Neural progenitor cell (in vitro differentiated cells): ENCODE data around the gene NFIA. TPM values are rescaled to one million over a fixed set of nuclear protein-coding genes. Genes with fewer than 3 reads are reported as not detected.

Experiments
- DNase-seq: peaks from one replicate; pipeline ENCODE4 v3.0.0-alpha.2; 2016; ENCODE audit warnings: low spot score
- H2AFZ ChIP-seq: fragments of 200-600 bp; sonication (generic); replicated peaks from 2 replicates; pipeline ENCODE4 v1.6.1; 2016; ENCODE audit warnings: antibody characterized with exemption
- H3F3A ChIP-seq: fragments of 200-600 bp; sonication (generic); 2 replicates; pipeline ENCODE4 v1.6.1; 2016; ENCODE audit warnings: antibody characterized with exemption, low read depth
- H3K27ac ChIP-seq: fragments of 200-600 bp; sonication (generic); 2 replicates; pipeline ENCODE4 v1.5.1; 2016; ENCODE audit warnings: mild to moderate bottlenecking
- H3K27me3 ChIP-seq: fragments of 200-600 bp; sonication (generic); 2 replicates; pipeline ENCODE4 v1.6.1; 2016; ENCODE audit warnings: mild to moderate bottlenecking, moderate library complexity
- H3K36me3 ChIP-seq: fragments of 200-600 bp; sonication (generic); 2 replicates; pipeline ENCODE4 v1.5.1; 2016
- H3K4me1 ChIP-seq: fragments of 200-600 bp; sonication (generic); 2 replicates; pipeline ENCODE4 v1.6.1; 2016; ENCODE audit warnings: mixed run types
- H3K4me2 ChIP-seq: fragments of 200-600 bp; sonication (generic); 2 replicates; pipeline ENCODE4 v1.6.1; 2016
- H3K4me3 ChIP-seq: fragments of 200-600 bp; sonication (generic); 2 replicates; pipeline ENCODE4 v1.5.1; 2016
- H3K79me2 ChIP-seq: fragments of 200-600 bp; sonication (generic); 2 replicates; pipeline ENCODE4 v1.6.1; 2016; ENCODE audit warnings: low read depth
- H3K9ac ChIP-seq: fragments of 200-600 bp; sonication (generic); 2 replicates; pipeline ENCODE4 v1.6.1; 2016
- H3K9me3 ChIP-seq: fragments of 200-600 bp; sonication (generic); 2 replicates; pipeline ENCODE4 v1.5.1; 2016; ENCODE audit warnings: low read depth
- H4K20me1 ChIP-seq: fragments of 200-600 bp; sonication (generic); 2 replicates; pipeline ENCODE4 v1.6.1; 2016; ENCODE audit warnings: low read depth
- H3K27ac Mint-ChIP-seq: 3 replicates; pipeline ENCODE4 v1.8.0; 2021; ENCODE audit warnings: mixed read lengths
- H3K27me3 Mint-ChIP-seq: 2 replicates; pipeline ENCODE4 v1.8.0; 2022; ENCODE audit warnings: low read depth, mild to moderate bottlenecking, inconsistent platforms, moderate library complexity, mixed read lengths; ENCODE audit not compliant: insufficient read depth
- H3K36me3 Mint-ChIP-seq: 3 replicates; pipeline ENCODE4 v1.8.0; 2021; ENCODE audit warnings: mixed read lengths
- H3K4me1 Mint-ChIP-seq: 3 replicates; pipeline ENCODE4 v1.8.0; 2021; ENCODE audit warnings: mixed read lengths
- H3K4me3 Mint-ChIP-seq: 3 replicates; pipeline ENCODE4 v1.8.0; 2021; ENCODE audit warnings: mild to moderate bottlenecking, moderate library complexity, mixed read lengths
- H3K9me3 Mint-ChIP-seq: 3 replicates; pipeline ENCODE4 v1.8.0; 2020; ENCODE audit warnings: mixed read lengths
- EZH2 ChIP-seq: fragments of 200-600 bp; sonication (generic); IDR thresholded peaks from 2 replicates; pipeline ENCODE4 v1.6.1; 2017; ENCODE audit warnings: antibody characterized with exemption, mild to moderate bottlenecking, moderate library complexity
- EZH2phosphoT487 ChIP-seq: fragments of 200-600 bp; sonication (generic); IDR thresholded peaks from 2 replicates; pipeline ENCODE4 v1.6.1; 2017; ENCODE audit warnings: antibody characterized with exemption
- total RNA-seq: library from RNA; depleted of rRNA; stranded (reverse); fragments of >200 nt; gene quantifications from 2 replicates; pipeline ENCODE4 v1.2.3, GENCODE V29; 2015; ENCODE audit warnings: low replicate concordance
- TF ChIP-seq, protein P1 (sequence below): fragments of 200-600 bp; sonication (generic); IDR thresholded peaks from 2 replicates; pipeline ENCODE4 v1.5.1; 2017; ENCODE audit warnings: antibody characterized with exemption, mild to moderate bottlenecking

The NFIA gene
- total RNA-seq, 1 donor from 2014 or later: 5.3 TPM

DNA sequence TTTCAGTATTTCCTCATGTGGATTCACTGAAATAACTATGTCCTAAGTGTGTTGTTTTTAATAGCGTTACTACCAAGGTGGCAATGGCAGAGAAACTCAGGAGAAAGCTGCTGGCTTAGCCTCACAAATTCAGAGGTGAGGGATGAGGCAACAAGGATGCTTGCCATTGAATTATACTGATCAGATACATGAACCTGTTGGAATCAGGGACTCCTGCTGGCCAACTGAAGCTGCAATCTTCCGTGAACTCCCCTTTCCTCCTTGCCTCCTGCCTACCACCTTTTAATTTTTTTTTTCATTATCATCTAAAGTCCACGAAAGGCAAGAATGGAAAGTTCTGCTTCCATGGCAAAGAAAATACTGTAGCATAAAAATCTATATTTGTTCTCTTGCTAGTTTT, 254.7 kb downstream of the NFIA start:
- Histone ChIP-seq H3K79me2 (no peaks in the 10 kb centered on the region), H3K9me3 (no peaks in the 10 kb centered on the region), H3K27ac (no peak overlapping the region), H3K4me3 (no peak overlapping the region), H4K20me1 (no peaks in the 10 kb centered on the region), H3K27me3 (no peaks in the 10 kb centered on the region), H2AFZ (peak overlapping the region; percentile 84), H3K4me1 (peaks cover 10% of the 10 kb centered on the region), H3F3A (no peaks in the 10 kb centered on the region), H3K9ac (no peak overlapping the region), H3K36me3 (no peaks in the 10 kb centered on the region), H3K4me2 (no peak overlapping the region)
- Mint-ChIP-seq H3K36me3 (peaks cover 7% of the 10 kb centered on the region), H3K4me3 (no peak overlapping the region), H3K27ac (no peak overlapping the region), H3K27me3 (no peaks in the 10 kb centered on the region), H3K4me1 (peaks cover 47% of the 10 kb centered on the region), H3K9me3 (no peaks in the 10 kb centered on the region)
- DNase-seq: no peak
- no peak for TF ChIP-seq EZH2phosphoT487
- TF ChIP-seq, protein P1, sequence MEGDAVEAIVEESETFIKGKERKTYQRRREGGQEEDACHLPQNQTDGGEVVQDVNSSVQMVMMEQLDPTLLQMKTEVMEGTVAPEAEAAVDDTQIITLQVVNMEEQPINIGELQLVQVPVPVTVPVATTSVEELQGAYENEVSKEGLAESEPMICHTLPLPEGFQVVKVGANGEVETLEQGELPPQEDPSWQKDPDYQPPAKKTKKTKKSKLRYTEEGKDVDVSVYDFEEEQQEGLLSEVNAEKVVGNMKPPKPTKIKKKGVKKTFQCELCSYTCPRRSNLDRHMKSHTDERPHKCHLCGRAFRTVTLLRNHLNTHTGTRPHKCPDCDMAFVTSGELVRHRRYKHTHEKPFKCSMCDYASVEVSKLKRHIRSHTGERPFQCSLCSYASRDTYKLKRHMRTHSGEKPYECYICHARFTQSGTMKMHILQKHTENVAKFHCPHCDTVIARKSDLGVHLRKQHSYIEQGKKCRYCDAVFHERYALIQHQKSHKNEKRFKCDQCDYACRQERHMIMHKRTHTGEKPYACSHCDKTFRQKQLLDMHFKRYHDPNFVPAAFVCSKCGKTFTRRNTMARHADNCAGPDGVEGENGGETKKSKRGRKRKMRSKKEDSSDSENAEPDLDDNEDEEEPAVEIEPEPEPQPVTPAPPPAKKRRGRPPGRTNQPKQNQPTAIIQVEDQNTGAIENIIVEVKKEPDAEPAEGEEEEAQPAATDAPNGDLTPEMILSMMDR: peak; percentile 12
- no peak for TF ChIP-seq EZH2

DNA sequence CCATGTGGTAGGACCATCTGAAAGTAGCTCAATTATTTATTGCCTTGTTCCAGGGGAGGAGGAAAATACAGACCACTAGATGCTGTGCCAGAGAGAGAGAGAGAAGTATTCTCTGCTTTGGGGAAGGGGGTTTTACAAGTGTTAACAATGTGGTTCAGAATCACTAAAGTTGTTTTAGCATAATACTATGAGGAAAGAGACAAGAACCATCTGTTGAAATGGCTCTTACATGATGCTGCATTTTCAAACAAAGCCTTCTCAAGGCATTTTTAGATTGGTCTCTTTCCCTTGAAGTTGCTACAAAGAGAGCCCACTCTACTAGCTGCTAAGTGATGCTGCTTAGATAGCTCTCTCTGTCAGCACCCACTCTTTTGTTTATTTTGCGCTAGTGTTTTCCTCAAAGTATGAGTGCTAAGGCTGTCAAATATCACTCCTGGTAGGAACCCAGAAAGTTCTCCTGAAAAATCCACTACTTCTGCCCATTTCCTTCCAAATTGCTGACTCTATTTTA, 255.1 kb downstream of the NFIA start:
- Histone ChIP-seq H2AFZ (peak overlapping the region; percentile 84), H3K79me2 (no peaks in the 10 kb centered on the region), H3K4me3 (no peak overlapping the region), H3F3A (no peaks in the 10 kb centered on the region), H3K9ac (no peak overlapping the region), H3K4me2 (peak overlapping the region; percentile 55), H3K27ac (no peak overlapping the region), H4K20me1 (no peaks in the 10 kb centered on the region), H3K36me3 (no peaks in the 10 kb centered on the region), H3K4me1 (peaks cover 10% of the 10 kb centered on the region), H3K9me3 (no peaks in the 10 kb centered on the region), H3K27me3 (no peaks in the 10 kb centered on the region)
- H3K4me3 Mint-ChIP-seq: no peak overlapping the region
- no peaks in the 10 kb centered on the region for H3K27me3 Mint-ChIP-seq
- no peak for DNase-seq
- no peaks in the 10 kb centered on the region for H3K9me3 Mint-ChIP-seq
- TF ChIP-seq EZH2: no peak
- TF ChIP-seq, protein P1: peak; percentile 2
- H3K27ac Mint-ChIP-seq: peak overlapping the region; percentile 48
- H3K4me1 Mint-ChIP-seq: peaks cover 42% of the 10 kb centered on the region
- H3K36me3 Mint-ChIP-seq: peaks cover 7% of the 10 kb centered on the region

DNA sequence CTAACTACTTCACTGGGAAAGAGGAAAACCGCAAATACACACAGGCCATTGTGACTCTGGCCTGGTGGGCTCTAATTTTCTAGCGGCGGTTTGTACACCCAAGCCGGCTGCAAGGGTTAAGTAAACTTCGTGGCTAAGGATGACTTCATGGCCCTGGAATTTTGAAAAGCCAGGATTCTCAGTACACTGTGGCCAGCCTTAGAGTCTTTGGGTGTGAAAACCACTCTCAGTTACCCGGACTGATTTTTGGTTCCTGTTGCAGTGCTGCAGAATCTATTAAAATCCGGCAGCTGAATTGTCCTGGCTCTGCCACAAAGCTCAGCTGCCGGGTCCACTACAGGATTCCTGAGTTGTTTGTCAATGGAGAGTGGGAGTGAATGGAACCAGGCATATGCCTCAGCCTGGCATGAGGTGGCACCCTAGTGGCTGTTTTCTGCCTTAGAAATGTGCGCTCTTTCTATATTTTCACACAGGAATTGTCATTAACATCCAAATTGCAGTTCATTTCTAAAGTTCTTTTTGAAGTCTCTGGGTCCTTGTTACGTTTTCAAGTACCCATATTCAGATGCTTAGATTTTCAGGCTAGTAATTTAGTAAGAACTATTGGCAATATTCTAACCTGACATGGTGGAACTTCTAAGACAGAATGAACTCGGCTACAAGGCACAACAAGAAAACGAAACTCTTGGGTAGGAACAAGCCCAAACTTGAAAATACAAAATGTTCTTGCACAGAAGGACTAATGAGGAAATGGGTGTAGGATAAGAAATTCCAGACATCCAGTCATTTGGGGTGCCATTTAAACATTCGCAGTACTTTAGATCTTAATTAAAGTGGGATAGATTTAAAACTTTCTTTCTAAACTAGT, 255.9 kb downstream of the NFIA start:
- Histone ChIP-seq H3K36me3 (no peaks in the 10 kb centered on the region), H3K79me2 (no peaks in the 10 kb centered on the region), H2AFZ (peak overlapping the region; percentile 84), H3K27ac (no peak overlapping the region), H3K4me2 (peak overlapping the region; percentile 55), H3K27me3 (no peaks in the 10 kb centered on the region), H4K20me1 (no peaks in the 10 kb centered on the region), H3K4me1 (peaks cover 10% of the 10 kb centered on the region), H3K4me3 (no peak overlapping the region), H3K9ac (no peak overlapping the region), H3F3A (no peaks in the 10 kb centered on the region), H3K9me3 (no peaks in the 10 kb centered on the region)
- Mint-ChIP-seq H3K36me3 (peaks cover 4% of the 10 kb centered on the region), H3K27ac (peak overlapping the region; percentile 87), H3K4me1 (peaks cover 35% of the 10 kb centered on the region), H3K9me3 (no peaks in the 10 kb centered on the region), H3K27me3 (no peaks in the 10 kb centered on the region), H3K4me3 (peak overlapping the region; percentile 27)
- DNase-seq: peak; percentile 73
- no peak for TF ChIP-seq EZH2phosphoT487
- no peak for TF ChIP-seq EZH2
- TF ChIP-seq, protein P1: peak; percentile 69
